Measurements from ENCODE around the gene C6.

DNA sequence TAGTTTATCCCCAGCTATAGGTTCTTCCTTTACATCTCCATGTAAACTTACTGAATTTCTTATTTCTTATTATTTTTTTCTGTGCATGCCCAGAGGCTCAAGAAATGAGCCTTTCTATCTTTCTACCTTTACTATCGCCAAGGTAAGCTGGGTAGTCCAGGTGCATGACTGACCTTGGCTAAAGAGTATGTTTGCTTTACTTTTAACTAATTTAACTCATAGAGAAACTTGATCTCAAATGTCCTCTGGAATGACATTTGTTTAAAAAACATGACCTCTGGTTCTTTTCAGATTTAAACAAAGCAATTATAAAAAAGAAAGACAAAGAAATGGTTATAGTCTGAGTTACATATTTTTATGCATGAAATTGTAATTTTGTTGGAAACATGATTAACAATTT is 397 bp downstream of the C6 start:
- TF ChIP-seq POLR2AphosphoS5 (IDR thresholded peaks at IDR 0.05) (no peak), POLR2A (IDR thresholded peaks at IDR 0.05) (no peak)

Measured in sigmoid colon (tissue), 4 donors.